HTR-8/SVneo (cell line): ENCODE results near the gene OR13C5.
"Not testable (repeated sequence)": the region's sequence is repeated elsewhere in the genome, so short reads cannot be mapped to it uniquely, and the experiment has no call there.

Experiments
- DNase-seq: peaks from one replicate; pipeline ENCODE4 v3.0.0; 2011; ENCODE audit warnings: low spot score, mixed read lengths; ENCODE audit not compliant: insufficient read length
- FAIRE-seq: peaks from 2 replicates; lab custom pipeline; 2011; peaks lifted over from hg19 to GRCh38; lab: Jason Lieb, UNC

Gene OR13C5, protein sequence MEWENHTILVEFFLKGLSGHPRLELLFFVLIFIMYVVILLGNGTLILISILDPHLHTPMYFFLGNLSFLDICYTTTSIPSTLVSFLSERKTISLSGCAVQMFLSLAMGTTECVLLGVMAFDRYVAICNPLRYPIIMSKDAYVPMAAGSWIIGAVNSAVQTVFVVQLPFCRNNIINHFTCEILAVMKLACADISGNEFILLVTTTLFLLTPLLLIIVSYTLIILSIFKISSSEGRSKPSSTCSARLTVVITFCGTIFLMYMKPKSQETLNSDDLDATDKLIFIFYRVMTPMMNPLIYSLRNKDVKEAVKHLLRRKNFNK

DNA sequence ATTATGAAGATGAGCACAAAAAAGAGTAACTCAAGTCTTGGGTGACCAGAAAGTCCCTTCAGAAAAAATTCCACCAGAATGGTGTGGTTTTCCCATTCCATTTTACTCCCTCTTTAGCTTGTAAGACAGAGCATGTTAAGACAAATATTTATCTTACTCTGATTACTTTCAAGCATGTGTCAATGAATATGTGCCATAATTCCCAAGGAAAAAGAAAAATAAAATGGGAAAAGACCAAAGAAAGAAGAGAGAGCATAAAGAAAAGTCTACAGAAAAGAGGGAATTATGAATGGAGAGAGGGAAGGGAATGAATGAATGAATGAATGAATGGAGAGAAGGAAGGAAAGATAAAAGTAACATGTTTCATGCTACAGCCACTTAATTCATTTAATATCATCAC lies at the start of gene OR13C5:
Gene OR13C5, minus strand, starts transcription at position 101 of the 400 bp plus-strand sequence. Its CDS starts 0 bp downstream, at position 101.
- not testable (repeated sequence) for DNase-seq

DNA sequence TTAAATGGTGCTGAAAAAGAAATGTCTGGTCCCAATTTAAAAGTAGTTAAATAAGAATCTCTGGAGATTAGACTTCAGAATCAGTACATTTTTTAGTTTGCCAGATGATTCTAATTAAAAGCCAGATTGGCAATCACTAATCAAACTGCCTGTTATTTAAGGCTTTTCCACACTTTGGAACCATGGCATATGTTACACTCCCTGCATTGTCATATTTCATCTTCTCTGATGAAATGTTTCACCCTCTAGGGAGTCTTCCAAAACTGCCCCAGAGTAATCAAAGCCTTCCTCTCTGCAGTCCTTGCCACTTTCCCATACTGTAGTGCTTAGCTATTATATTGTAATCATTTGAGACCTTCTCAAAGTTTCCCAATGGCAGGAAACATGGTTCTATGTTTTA lies 36.2 kb upstream of the OR13C5 start:
- no peak for FAIRE-seq
- no peak for DNase-seq

More for the DNA sequence above, at the start of gene OR13C5:
- not testable (repeated sequence) for FAIRE-seq

DNA sequence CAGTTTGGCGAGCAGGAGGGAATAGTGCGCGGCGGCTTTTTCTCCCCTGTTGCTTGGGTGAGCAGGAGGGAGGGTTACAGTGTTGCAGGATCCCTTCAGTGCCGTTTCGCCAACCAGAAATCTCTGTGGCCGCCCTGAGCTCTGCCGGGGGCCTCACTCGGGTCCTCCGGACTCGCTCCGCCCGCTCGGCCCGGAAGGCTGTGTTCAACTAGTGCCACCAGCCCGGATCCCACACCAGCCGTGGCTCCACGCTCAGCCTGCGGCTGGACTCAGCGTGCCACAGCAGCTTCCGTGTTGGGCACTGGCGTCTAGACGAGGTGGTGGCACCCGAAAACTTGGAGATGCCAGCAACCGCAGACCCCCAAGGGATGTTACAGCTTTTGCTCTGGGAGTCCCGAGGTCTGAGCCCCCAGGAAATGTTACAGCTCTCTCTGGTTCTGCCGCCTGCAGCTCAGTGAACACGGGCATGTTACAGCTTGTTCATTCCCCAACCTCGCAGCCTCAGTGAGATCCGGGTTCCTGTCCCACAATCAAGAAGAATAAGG lies 34.8 kb upstream of the OR13C5 start:
- FAIRE-seq (no peak), DNase-seq (no peak)

DNA sequence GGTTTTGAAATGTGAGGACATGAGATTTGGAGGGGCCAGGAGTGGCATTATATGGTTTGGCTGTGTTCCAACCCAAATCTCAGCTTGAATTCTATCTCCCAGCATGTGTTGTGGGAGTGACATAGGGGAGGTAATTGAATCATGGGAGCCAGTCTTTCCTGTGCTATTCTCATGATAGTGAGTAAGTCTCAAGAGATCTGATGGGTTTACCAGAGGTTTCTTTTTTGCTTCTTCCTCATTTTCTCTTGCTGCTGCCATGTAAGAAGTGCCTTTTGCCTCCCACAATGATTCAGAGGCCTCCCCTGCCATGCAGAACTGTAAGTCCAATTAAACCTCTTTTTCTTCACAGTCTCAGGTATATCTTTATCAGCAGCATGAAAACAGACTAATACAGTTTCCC lies 26.8 kb upstream of the OR13C5 start:
- not testable (repeated sequence) for DNase-seq, FAIRE-seq

DNA sequence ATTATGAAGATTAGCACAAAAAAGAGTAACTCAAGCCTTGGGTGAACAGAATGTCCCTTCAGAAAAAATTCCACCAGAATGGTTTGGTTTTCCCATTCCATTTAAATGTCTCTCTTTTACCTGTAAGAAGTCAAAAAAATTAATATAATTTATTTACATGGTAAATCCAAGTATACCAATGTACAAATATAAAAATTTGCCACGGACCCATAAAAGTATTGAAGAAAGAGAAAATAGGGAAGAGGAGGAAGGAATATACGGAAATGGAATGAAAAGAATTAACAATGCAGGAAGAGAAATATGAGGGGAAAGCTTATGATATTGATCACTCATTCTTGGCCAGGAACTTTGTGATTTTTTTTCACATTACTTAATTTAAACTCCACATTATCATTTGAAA lies 18.9 kb upstream of the OR13C5 start, which contains the start of gene OR13C9:
Gene OR13C9, minus strand, starts transcription at position 101 of the 400 bp plus-strand sequence. Its CDS starts 0 bp downstream, at position 101.
- no peak for FAIRE-seq

DNA sequence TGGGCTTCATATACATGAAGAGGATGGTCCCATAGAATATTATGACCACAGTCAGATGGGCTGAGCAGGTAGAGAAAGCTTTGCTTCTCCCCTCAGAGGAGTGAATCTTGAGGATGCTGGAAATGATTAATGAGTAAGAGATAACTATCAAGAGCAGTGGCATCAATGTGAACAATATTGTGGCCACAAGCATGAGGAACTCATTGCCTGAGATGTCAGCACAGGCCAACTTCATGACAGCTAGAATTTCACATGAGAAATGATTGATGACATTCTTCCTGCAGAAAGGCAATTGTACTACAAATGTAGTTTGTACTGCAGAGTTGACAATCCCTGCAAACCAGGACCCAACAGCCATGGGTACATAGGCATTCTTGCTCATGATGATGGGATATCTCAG lies 18.2 kb upstream of the OR13C5 start:
- DNase-seq (no peak), FAIRE-seq (no peak)

More for the DNA sequence above, 18.9 kb upstream of the OR13C5 start, which contains the start of gene OR13C9:
- no peak for DNase-seq

DNA sequence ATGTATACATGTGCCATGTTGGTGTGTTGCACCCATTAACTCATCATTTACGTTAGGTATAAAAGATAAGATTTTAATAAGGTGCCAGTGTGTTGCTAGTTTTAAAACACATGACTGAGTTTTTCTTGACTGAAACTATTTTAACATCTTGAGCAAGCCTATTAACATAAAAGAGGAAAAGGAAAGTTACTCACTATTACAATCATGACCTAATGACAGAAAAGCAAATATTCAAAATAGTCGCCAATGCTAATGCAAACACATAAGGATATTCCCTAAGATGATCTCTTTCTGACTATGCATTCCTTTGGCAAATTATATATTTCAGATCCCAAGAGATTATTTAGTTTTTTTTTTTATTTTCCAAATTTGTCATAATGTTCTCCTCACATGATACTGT lies 12.0 kb upstream of the OR13C5 start:
- no peak for FAIRE-seq
- no peak for DNase-seq

DNA sequence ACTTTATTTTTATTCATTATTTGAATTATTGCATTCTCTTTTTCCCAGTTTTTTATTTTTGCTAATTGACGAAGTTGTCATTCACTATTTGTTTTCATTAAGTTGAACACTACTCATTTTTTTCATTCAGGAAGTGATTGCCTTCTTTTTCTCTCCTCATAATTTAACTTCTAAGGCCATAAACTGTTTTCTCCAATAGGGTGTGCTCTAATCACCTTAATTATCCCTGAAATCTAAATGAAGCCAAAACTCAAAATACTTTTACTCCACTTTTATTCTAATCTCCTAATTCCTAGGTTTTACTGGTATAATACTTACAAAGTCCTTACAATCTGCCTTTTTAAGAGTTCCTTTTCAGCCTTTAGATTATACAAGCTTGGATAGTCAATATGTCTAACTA lies 9.1 kb upstream of the OR13C5 start:
- DNase-seq (no peak), FAIRE-seq (no peak)

DNA sequence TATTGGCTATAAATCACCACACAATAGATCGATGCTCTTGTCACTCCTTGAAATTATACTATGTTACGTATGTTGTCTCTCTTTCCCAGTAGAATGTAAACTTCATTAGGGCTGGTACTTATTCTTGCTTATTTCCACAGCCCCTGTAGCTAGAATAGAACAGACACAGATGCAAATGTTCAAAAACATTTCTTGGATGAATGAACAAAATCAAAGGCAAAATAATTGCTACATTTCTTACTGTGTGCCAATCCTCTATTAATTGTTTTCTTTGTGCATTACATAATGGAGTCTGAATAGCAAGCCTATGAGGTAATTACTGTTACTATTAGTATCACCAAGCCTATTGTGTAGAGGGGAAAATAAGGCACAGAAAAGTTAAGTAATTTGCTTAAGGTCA lies 6.9 kb upstream of the OR13C5 start:
- no peak for FAIRE-seq
- no peak for DNase-seq

DNA sequence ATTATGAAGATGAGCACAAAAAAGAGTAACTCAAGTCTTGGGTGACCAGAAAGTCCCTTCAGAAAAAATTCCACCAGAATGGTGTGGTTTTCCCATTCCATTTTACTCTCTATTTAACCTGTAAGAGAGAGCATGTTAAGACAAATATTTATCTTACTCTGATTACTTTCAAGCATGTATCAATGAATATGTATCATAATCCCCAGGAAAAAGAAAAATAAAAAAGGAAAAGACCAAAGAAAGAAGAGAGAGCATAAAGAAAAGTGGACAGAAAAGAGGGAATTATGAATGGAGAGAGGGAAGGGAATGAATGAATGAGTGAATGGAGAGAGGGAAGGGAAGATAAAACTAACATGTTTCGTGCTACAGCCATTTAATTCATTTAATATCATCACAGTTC lies 6.3 kb upstream of the OR13C5 start, which contains the start of gene OR13C2:
Gene OR13C2, minus strand, starts transcription at position 101 of the 400 bp plus-strand sequence. Its CDS starts 0 bp downstream, at position 101.
- not testable (repeated sequence) for FAIRE-seq, DNase-seq

DNA sequence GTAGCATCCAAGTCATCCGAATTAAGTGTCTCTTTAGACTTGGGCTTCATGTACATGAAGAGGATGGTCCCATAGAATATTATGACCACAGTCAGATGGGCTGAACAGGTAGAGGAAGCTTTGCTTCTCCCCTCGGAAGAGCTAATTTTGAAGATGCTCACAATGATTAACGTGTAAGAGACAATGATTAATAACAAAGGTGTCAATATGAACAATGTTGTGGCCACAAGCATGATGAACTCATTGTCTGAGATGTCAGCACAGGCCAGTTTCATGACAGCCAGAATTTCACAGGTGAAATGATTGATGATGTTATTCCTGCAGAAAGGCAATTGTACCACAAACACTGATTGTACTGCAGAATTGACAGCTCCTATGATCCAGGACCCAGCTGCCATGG lies 5.6 kb upstream of the OR13C5 start:
- DNase-seq = no peak
- FAIRE-seq = peak; percentile 38

DNA sequence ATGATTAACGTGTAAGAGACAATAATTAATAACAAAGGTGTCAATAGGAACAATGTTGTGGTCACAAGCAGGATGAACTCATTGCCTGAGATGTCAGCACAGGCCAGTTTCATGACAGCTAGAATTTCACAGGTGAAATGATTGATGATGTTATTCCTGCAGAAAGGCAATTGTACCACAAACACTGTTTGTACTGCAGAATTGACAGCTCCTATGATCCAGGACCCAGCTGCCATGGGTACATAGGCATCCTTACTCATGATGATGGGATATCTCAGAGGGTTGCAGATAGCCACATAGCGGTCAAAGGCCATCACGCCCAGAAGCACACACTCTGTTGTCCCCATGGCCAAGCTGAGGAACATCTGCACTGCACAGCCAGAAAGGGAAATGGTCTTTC lies 464 bp downstream of the OR13C5 start:
- not testable (repeated sequence) for FAIRE-seq

DNA sequence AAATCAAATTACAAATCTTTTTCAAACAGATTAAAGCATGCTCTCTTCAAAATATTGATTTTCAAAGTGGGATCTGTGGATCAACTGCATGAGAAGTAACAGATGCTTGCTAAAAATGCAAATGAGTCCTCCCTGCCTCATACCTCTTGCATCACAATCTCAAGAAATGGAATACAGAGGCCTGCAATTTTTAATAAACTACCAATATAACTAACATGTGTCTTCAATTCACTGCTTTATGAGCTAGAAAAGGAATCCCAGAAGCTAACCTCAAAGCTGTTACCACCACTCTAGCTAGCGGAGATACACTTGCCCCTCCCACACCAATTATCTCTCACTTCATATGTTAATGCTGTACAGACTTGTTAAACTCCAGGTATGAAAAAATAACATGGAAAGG lies 9.6 kb downstream of the OR13C5 start:
- DNase-seq (no peak), FAIRE-seq (no peak)

More for the DNA sequence above, 464 bp downstream of the OR13C5 start:
- not testable (repeated sequence) for DNase-seq

DNA sequence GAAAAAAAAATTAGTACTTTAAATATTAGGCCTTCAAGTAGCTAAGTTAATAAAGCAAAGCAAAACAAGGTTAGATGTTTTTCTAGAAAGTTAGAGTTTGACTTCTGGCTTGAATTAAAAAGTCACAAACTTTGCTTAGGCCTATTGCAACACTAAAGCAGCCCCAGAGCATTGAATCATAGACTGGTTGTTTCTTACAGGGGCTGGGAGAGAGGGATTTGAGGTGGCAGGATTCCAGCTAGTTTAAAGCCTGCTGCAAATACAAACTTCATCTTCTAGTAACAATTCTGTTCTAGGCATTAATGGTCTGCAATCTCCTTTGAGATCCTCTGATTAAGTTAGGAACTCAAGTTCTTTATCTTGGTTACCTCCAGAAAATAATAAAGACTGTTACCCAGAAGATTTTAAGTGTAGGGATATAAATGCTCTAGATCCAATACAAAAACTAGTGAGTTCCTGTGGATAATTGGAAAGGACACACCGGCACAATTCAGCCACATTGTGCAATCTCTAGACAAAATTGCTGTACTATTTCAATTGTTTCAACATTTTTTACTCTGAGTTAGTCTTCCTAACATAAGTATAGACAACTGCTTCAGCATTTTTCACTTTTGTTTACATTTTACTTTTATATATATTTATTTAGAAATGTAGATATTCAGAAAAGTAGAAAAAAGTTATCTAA lies 12.6 kb downstream of the OR13C5 start:
- no peak for FAIRE-seq
- no peak for DNase-seq

DNA sequence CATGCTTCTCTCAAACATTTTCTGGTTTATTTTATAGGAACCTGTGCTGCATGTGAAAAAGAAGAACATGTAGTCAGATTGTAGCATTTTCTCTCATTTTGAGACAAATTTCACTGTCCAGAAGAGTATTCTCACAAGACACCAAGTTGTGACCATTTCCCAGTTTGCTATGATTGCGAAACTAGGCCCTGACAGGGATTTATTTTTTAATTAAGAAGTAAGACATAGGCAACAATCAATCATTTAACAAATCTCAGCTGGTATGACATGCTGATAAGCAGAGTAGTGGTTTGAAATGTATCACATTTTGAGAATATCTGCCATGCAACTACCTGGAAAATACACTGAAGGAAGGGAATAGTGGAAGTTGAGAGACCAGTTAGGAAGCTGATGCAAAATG lies 18.7 kb downstream of the OR13C5 start:
- FAIRE-seq = no peak

DNA sequence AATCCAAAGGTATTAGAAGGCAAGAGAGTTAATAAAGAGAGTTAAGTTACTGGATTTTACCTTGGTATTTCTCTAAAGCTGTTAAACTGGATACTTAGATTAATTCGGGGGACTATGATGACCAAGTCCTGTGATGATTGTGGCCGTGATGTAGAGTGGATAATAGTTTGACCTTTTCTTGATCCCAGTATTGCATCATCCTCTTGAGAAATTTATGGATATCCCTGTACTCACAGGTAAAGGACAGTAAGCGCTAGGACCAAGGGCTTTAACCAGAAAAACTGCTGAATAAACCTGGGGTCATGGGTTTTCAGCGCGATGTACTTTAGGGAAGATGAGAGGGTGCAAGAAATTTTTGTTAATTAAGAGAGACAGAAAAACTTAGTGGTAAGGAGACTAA lies 21.9 kb downstream of the OR13C5 start:
- FAIRE-seq (no peak), DNase-seq (no peak)

More for the DNA sequence above, 18.7 kb downstream of the OR13C5 start:
- no peak for DNase-seq

DNA sequence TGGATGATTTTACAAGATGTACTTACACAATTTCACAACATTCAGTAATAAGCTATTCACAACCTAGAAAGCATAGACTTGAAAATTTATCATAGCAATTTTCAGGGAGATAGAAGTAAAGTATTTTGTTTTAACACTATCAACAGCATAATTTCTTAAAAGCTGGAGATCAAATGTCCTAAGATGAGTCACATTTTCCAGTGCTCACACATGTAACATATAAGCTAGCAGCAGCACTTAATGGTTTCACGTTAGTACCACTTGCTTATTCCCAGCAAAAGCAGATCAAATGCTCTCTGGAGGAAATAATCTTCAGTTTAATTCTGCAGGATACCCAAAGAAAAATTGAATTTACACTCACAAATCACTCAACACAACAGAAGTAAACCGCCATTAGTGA lies 23.8 kb downstream of the OR13C5 start:
- FAIRE-seq (no peak), DNase-seq (no peak)

DNA sequence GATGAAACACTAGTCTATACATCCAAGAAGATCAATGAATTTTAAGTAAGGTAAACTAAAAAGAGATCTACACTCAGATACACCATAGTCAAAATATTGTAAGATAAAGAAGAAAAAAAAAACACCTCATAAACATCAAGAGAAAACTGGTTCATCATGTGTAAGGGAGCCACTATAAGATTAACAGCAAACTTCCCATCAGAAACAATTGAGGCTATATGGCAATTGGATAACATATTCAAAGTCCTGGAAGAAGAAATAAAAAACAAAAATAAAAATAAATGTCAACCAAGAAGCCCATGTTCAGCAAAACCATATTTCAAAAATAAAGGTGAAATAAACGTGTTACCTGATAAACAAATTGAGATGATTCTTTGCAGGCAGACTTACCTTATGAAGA lies 26.6 kb downstream of the OR13C5 start:
- DNase-seq (no peak), FAIRE-seq (no peak)

DNA sequence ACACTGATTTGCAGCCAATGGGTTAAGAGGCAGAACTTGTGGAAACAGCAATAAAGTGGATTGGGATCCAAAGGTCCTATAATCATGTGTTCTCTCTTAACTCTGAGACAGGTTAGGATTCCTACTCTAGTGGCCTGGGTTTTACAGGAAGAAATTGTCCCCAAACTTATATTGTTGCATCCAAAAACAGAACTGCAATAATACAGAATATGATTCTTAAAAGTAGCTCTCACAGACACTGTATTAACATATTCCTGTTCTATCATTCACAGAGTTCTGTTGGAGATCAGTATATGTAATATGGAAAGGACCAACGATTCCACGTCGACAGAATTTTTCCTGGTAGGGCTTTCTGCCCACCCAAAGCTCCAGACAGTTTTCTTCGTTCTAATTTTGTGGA lies 30.3 kb downstream of the OR13C5 start, which contains the start of gene OR13C8:
Gene OR13C8, plus strand, starts transcription at position 301 of the 400 bp plus-strand sequence. Its CDS starts 0 bp downstream, at position 301.
- DNase-seq = no peak

DNA sequence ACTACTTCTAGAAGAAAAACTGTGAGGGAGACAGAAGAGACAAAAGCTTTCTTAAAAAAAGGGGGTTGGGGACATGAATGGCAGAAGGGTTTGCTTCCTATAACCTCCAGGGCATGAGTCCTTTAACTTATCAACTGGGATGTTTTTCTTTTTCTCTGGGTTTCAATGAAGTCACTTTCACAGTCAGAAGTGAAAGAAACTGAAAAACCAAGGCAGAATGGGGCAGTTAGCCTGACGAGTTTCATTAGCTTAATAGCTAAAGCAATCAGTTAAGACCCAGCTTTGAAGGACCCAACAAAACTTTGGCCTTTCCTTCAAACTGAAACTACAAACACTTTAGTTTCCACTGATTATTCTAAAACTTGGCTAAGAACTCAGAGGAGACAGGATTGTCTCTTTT lies 34.9 kb downstream of the OR13C5 start:
- DNase-seq (no peak), FAIRE-seq (no peak)

More for the DNA sequence above, 30.3 kb downstream of the OR13C5 start, which contains the start of gene OR13C8:
- FAIRE-seq = no peak
